Heart left ventricle (tissue), 13 donors: ENCODE measurements around the gene C11orf54.

Experiments
- POLR2A ChIP-seq, 2 donors: fragments of 450-650 bp; IDR thresholded peaks; one replicate each; pipeline ENCODE4 v1.6.1; 2017; ENCODE audit warnings: antibody characterized with exemption in 2 of 2, mild to moderate bottlenecking in 2 of 2, moderate library complexity in 2 of 2
- TF ChIP-seq, protein P1 (sequence below), 12 donors: fragments of 200-600 bp; sonication (generic) in 4 of 12; IDR thresholded peaks; one replicate each; pipeline versions ENCODE4 v1.5.0 to v1.8.0; 2018 to 2022; ENCODE audit warnings: antibody characterized with exemption in 12 of 12, mild to moderate bottlenecking in 5 of 12
- donor health status: ischemic (EF 13 %, LVEDD 7.1; RV severe dilation, severe dysfunction).
- donor health status: DM: no; HTN: yes; CAD: no.
- donor health status: DM: no; HTN: no; CAD: no.
- donor health status: ischemic (EF 25% LVEDD 6.9; RV normal size, moderate dysfunction).
- donor health status: ischemic (EF 25% LVEDD 5.7; RV mildly dilated, moderate dysfunction).
- donor health status: ischemic (EF 35%, LVEDD 5.7; RV mildly dilated, moderate dysfunction).
- donor health status: nonischemic (EF 11% LVEDD 7.7; RV severe dilation, severe dysfunction).
- donor health status: DM: yes; HTN: yes; CAD: no.
- donor health status: PGD.
- donor health status: ischemic (EF 29% LVEDD 5.4; RV normal size, mild dysfunction).
- donor health status: nonischemic (EF 23%, LVEDD 6.1; RV moderate dilation, normal function).

DNA sequence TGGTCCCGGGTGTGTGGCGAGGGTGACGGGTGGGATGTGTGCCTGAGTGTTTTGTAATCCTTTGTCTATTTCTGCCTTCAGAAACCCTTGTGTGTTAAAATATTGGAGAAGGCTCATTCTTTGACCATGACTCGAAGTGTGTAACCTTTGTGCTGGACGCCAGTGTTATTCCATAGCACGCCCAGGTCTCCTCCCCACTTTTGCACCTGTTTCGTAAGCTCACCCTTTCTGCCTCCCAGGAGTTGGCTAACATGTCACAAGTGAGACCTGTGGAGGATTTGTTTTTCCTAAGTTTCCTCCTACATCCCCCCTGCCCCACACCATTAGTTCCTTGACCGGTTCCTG lies 382 bp downstream of the C11orf54 start:
- TF ChIP-seq, protein P1, sequence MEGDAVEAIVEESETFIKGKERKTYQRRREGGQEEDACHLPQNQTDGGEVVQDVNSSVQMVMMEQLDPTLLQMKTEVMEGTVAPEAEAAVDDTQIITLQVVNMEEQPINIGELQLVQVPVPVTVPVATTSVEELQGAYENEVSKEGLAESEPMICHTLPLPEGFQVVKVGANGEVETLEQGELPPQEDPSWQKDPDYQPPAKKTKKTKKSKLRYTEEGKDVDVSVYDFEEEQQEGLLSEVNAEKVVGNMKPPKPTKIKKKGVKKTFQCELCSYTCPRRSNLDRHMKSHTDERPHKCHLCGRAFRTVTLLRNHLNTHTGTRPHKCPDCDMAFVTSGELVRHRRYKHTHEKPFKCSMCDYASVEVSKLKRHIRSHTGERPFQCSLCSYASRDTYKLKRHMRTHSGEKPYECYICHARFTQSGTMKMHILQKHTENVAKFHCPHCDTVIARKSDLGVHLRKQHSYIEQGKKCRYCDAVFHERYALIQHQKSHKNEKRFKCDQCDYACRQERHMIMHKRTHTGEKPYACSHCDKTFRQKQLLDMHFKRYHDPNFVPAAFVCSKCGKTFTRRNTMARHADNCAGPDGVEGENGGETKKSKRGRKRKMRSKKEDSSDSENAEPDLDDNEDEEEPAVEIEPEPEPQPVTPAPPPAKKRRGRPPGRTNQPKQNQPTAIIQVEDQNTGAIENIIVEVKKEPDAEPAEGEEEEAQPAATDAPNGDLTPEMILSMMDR (IDR thresholded peaks at IDR 0.05): no peak
- TF ChIP-seq POLR2A (IDR thresholded peaks at IDR 0.05): no peak
